Heart right ventricle (tissue), 16 donors: Measurements from ENCODE around the gene CTBP2. TPM values are rescaled to one million over a fixed set of nuclear protein-coding genes. Genes with fewer than 3 reads are reported as not detected.

Experiments
- ATAC-seq, 8 donors: fragments of 200-7000 bp; cut with Tn5 transposase; one replicate each; pipeline ENCODE4 v1.9.1; 2020; ENCODE audit warnings: mild to moderate bottlenecking in 8 of 8, moderate library complexity in 8 of 8, moderate number of reproducible peaks in 1 of 8
- DNase-seq, 2 donors: peaks; one replicate each; pipeline ENCODE4 v3.0.0-alpha.2; 2020
- H3K27ac ChIP-seq, 10 donors: fragments of 200-600 bp; sonication (generic) in 2 of 10; one replicate each; pipeline versions ENCODE4 v1.5.0 to v1.8.0; 2020 to 2022; ENCODE audit warnings: mild to moderate bottlenecking in 3 of 10
- H3K27me3 ChIP-seq, 7 donors: fragments of 200-600 bp; one replicate each; pipeline ENCODE4 v1.8.0; 2021 to 2022; ENCODE audit warnings: mild to moderate bottlenecking in 2 of 7
- H3K36me3 ChIP-seq, 9 donors: fragments of 200-600 bp; sonication (generic) in 1 of 9; one replicate each; pipeline versions ENCODE4 v1.5.0 to v1.8.0; 2020 to 2022; ENCODE audit warnings: mild to moderate bottlenecking in 2 of 9
- H3K4me1 ChIP-seq, 9 donors: fragments of 200-600 bp; sonication (generic) in 1 of 9; one replicate each; pipeline versions ENCODE4 v1.5.0 to v1.8.0; 2020 to 2022; ENCODE audit warnings: mild to moderate bottlenecking in 4 of 9
- H3K4me3 ChIP-seq, 10 donors: fragments of 200-600 bp; sonication (generic) in 2 of 10; one replicate each; pipeline versions ENCODE4 v1.5.0 to v1.8.0; 2020 to 2022; ENCODE audit warnings: mild to moderate bottlenecking in 7 of 10, moderate library complexity in 2 of 10
- H3K9me3 ChIP-seq, 11 donors: fragments of 200-600 bp in 10 of 11; sonication (generic) in 2 of 11; one replicate each; pipeline versions ENCODE4 v1.5.0 to v1.8.0; 2013 to 2022; ENCODE audit warnings: mild to moderate bottlenecking in 2 of 11, control low read depth in 1 of 11, moderate library complexity in 1 of 11
- WGBS, 2 donors: extraction: QIAGEN DNeasy Blood & Tissue Kit; methylation state at CpG; one replicate each; pipeline ENCODE4 v1.1.7; 2013; ENCODE audit warnings: inconsistent platforms in 1 of 2; 5-methylcytosine and 5-hydroxymethylcytosine counted together
- intact Hi-C, 10 donors: fragments of 100-400 bp; cut with DNase I; formaldehyde crosslinking; loops; one replicate each; pipeline versions ENCODE4 v1.11.1 to v1.14.2; 2022
- polyA plus RNA-seq, 2 donors: library from polyadenylated mRNA; stranded (reverse); fragments of 200-250 nt; gene quantifications; one replicate each; pipeline ENCODE4 v1.2.3, GENCODE V29; 2013
- total RNA-seq, 10 donors: library from RNA; stranded (reverse); fragmentation: NEBNext Ultra II Directional in 3 of 10; extraction: Animal tissue kit (Norgen Biotek cat#: 25700) in 3 of 10; gene quantifications; one replicate each; pipeline versions ENCODE4 v1.2.1 to v1.2.4, GENCODE V29; 2021 to 2023
- TF ChIP-seq, protein P1 (sequence below), 9 donors: fragments of 200-600 bp; sonication (generic) in 2 of 9; IDR thresholded peaks; one replicate each; pipeline versions ENCODE4 v1.5.0 to v1.8.0; 2021 to 2022; ENCODE audit warnings: antibody characterized with exemption in 9 of 9, mild to moderate bottlenecking in 5 of 9, moderate library complexity in 1 of 9
- donor health status: Arrhythmogenic right ventricular cardiomyopathy.
- donor health status: ischemic (EF 13 %, LVEDD 7.1; RV severe dilation, severe dysfunction).
- donor health status: healthy with polysubstance abuse.
- donor health status: DM: no; HTN: yes; CAD: no.
- donor health status: DM: no; HTN: no; CAD: no.
- donor health status: ischemic (EF 25% LVEDD 6.9; RV normal size, moderate dysfunction).
- donor health status: ischemic (EF 25% LVEDD 5.7; RV mildly dilated, moderate dysfunction).
- donor health status: healthy.
- donor health status: DM: yes; HTN: yes; CAD: no.
- donor health status: Ischemic cardiomyopathy.
- donor health status: ischemic (EF 35%, LVEDD 5.7; RV mildly dilated, moderate dysfunction).
- donor health status: nonischemic (EF 11% LVEDD 7.7; RV severe dilation, severe dysfunction).
- donor health status: DM: yes; HTN: yes; CAD: no.
- donor health status: PGD.
- donor health status: ischemic (EF 29% LVEDD 5.4; RV normal size, mild dysfunction).
- donor health status: nonischemic (EF 23%, LVEDD 6.1; RV moderate dilation, normal function).

CTBP2 gene
- total and polyA plus RNA-seq, 12 donors, result 14.7 to 36.2 (median 26.0) TPM

DNA sequence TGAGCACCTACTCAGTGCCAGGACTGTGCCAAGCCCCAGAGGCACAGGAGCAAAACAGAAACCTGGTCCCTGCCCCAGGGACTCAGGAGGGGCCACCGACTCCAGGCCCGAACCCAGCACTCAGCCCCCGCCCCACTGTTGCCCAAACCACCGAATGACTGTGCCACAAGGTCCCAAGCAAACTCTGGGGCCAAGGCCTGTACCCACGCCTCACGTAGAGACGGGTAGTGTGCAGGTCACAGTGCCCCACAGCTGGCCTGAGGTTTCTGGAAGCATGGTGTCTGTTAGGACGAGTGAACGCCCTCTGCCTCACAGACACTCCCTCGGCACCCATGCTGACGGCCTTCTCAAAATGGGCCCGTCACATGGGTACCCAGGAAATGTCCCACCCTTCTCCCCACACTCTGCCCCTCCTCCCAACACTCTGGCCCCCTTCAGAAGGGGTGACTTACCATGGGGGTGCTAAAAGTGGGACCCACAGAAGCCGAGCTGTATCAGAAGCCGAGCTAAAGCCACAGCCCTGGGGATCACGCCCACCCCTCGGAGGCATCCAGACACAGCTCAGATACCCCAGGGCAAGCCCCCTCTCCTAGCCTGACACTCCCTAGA is 44.2 kb downstream of the CTBP2 start:
- ATAC-seq (peak in 1 of 8 donors; percentile 15), DNase-seq (no peak)
- intact Hi-C loops, result loop anchor here in 2 of 10 donors (5.0 kb wide), 2 partner anchors 36 to 41 kb away; no protein-coding TSS in a partner anchor
- Histone ChIP-seq H3K27ac (no peak overlapping the region), H3K27me3 (no peaks in the 10 kb centered on the region), H3K4me1 (peaks cover 31 to 96% (median 77%) of the 10 kb centered on the region in 9 donors), H3K4me3 (no peak overlapping the region), H3K9me3 (no peaks in the 10 kb centered on the region), H3K36me3 (no peaks in the 10 kb centered on the region)
- TF ChIP-seq, protein P1, sequence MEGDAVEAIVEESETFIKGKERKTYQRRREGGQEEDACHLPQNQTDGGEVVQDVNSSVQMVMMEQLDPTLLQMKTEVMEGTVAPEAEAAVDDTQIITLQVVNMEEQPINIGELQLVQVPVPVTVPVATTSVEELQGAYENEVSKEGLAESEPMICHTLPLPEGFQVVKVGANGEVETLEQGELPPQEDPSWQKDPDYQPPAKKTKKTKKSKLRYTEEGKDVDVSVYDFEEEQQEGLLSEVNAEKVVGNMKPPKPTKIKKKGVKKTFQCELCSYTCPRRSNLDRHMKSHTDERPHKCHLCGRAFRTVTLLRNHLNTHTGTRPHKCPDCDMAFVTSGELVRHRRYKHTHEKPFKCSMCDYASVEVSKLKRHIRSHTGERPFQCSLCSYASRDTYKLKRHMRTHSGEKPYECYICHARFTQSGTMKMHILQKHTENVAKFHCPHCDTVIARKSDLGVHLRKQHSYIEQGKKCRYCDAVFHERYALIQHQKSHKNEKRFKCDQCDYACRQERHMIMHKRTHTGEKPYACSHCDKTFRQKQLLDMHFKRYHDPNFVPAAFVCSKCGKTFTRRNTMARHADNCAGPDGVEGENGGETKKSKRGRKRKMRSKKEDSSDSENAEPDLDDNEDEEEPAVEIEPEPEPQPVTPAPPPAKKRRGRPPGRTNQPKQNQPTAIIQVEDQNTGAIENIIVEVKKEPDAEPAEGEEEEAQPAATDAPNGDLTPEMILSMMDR (IDR thresholded peaks at IDR 0.05), result no peak
- WGBS, 2 donors, result 90 to 95% methylated on average over 16 of the region's 16 CpGs

DNA sequence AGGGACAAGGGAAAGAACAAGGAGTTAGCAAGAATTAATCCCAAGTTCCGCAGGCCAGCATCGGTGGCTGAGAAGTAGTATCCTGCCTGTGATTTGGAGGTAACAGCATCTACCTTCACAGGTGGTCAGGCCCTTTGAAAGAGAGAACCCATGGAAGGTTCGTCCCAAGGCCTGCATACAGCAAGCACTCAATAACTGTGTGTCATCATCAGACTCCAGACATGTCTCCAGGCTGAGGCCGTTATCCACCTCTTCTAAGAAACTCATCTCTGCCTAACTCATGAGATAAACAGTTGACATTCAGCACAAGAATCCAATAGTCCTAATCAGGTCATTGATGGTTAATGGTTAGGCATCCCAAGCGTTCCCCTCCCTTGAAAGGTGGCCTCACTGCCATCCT is 45.0 kb downstream of the CTBP2 start:
- 94 to 95% methylated on average over 5 of the region's 5 CpGs for WGBS, 2 donors
- DNase-seq (no peak), ATAC-seq (no peak)
- Histone ChIP-seq H3K4me1 (peaks cover 26 to 89% (median 70%) of the 10 kb centered on the region in 9 donors), H3K27me3 (no peaks in the 10 kb centered on the region), H3K4me3 (no peak overlapping the region), H3K27ac (no peak overlapping the region), H3K9me3 (no peaks in the 10 kb centered on the region), H3K36me3 (peaks cover 0 to 4% (median 0%) of the 10 kb centered on the region in 9 donors)
- TF ChIP-seq, protein P1 (IDR thresholded peaks at IDR 0.05), result no peak
- intact Hi-C loops, result loop anchor here in 2 of 10 donors (5.0 kb wide), 2 partner anchors 37 to 42 kb away; no protein-coding TSS in a partner anchor

DNA sequence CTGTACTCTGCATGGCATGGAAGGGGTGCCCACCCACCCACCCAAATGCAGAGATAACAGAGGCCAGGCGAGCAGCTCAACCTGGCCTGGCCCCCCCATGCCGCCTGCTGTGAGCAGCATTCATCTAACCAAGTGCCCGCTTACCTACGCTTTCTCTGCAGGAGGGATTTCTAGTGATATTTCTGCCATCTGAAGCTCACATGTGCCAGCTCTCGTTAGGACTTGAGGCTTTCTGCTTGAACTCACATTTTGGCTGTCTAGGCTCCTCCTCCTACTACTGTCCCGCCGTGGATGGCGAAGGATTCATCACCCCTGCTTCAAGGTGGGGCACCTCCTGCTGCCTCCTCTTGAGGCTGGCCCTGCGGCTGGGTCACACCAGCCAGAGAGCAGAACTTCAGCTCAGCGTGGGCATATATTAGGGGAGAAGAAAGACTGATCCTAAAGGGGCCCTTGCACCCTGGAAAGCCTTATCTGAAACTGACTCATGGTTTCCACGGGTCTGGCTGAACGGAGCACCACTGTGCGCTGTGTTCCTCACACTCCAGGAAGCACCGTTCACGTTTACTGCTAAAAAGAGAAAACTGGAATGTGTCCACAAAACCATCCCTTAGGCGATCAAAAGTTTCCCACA is 45.5 kb downstream of the CTBP2 start:
- no peaks in the 10 kb centered on the region for H3K27me3 ChIP-seq
- no peaks in the 10 kb centered on the region for H3K9me3 ChIP-seq
- peak in 5 of 8 donors; percentile 11 to 49 (median 27) for ATAC-seq
- TF ChIP-seq, protein P1 (IDR thresholded peaks at IDR 0.05), result no peak
- H3K4me1 ChIP-seq, result peaks cover 24 to 84% (median 64%) of the 10 kb centered on the region in 9 donors
- H3K36me3 ChIP-seq, result peaks cover 0 to 9% (median 0%) of the 10 kb centered on the region in 9 donors
- no peak overlapping the region for H3K4me3 ChIP-seq
- H3K27ac ChIP-seq, result peak overlapping the region in 2 of 10 donors; percentile 26 to 67
- DNase-seq, result no peak
- WGBS, 2 donors, result 68 to 69% methylated on average over 16 of the region's 16 CpGs
- intact Hi-C loops, result loop anchor here in 2 of 10 donors (5.0 kb wide), 2 partner anchors 37 to 42 kb away; no protein-coding TSS in a partner anchor

DNA sequence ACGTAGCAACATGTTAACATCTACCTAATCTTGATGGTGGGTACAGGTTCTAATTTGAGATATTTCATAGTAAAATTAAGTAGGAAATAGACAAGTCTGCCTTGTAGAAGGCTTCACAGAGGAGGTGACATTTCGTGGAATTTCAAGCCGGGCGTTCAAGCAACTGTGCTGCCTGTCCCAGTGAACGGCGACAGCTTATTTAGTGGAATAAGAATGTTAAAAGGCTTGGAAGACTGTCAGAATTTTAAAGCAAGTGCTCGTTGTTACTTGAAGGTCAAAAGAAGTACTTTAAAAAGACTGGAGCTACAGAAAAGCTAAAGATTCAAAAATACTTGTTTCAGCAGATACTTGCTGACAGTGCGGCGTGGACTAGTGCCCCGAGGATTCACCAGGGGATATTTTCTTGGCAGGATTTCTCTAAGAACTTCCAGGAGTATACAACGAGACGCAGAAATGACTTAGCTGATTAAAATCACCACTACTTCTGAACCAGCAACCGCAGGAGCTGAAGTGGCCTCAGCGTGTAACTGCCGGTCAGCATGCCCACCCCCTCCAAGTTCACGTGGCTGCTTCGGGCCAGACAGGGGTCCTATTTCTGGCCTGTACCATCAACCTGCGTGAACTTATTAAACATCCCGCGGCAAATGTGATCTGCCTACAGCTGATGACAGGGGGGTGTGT is 46.5 kb downstream of the CTBP2 start:
- intact Hi-C loops, result no loop called here
- ATAC-seq, result peak in 7 of 8 donors; percentile 16 to 46 (median 28)
- H3K9me3 ChIP-seq, result no peaks in the 10 kb centered on the region
- no peak for DNase-seq
- H3K27ac ChIP-seq, result peak overlapping the region in 7 of 10 donors; percentile 7 to 67 (median 41)
- 29 to 38% methylated on average over 20 of the region's 20 CpGs for WGBS, 2 donors
- no peak overlapping the region for H3K4me3 ChIP-seq
- H3K36me3 ChIP-seq, result peaks cover 0 to 20% (median 2%) of the 10 kb centered on the region in 9 donors
- peaks cover 21 to 73% (median 56%) of the 10 kb centered on the region in 9 donors for H3K4me1 ChIP-seq
- TF ChIP-seq, protein P1 (IDR thresholded peaks at IDR 0.05), result no peak
- no peaks in the 10 kb centered on the region for H3K27me3 ChIP-seq
